Mucosa of descending colon (tissue), 3 donors: ENCODE results near the gene RPUSD3. TPM values are rescaled to one million over a fixed set of nuclear protein-coding genes. Genes with fewer than 3 reads are reported as not detected.
"Not testable (repeated sequence)": the region's sequence is repeated elsewhere in the genome, so short reads cannot be mapped to it uniquely, and the experiment has no call there.

ENCODE experiments used
- ATAC-seq: fragments of 200-7000 bp; cut with Tn5 transposase; one replicate; pipeline ENCODE4 v1.9.1; 2020; ENCODE audit warnings: mild to moderate bottlenecking, moderate library complexity
- DNase-seq, 3 donors: peaks; one replicate each; pipeline ENCODE4 v3.0.0-alpha.2; 2020
- H3K36me3 ChIP-seq: fragments of 200-600 bp; one replicate; pipeline ENCODE4 v1.8.0; 2021; ENCODE audit warnings: low read depth, mild to moderate bottlenecking
- H3K4me1 ChIP-seq: fragments of 200-600 bp; one replicate; pipeline ENCODE4 v1.8.0; 2021; ENCODE audit warnings: low read depth, mild to moderate bottlenecking
- H3K4me3 ChIP-seq: fragments of 200-600 bp; one replicate; pipeline ENCODE4 v1.8.0; 2021; ENCODE audit warnings: mild to moderate bottlenecking
- H3K9me3 ChIP-seq: fragments of 200-600 bp; one replicate; pipeline ENCODE4 v1.8.0; 2021; ENCODE audit warnings: mild to moderate bottlenecking
- intact Hi-C, 2 donors: fragments of 100-400 bp; cut with DNase I in 1 of 2; cut with micrococcal nuclease in 1 of 2; formaldehyde crosslinking; loops; one replicate each; pipeline versions ENCODE4 v1.11.0 to v1.11.1; 2022; cut with DNase I, micrococcal nuclease
- total RNA-seq, 3 donors: library from RNA; stranded (reverse); fragmentation: NEBNext Ultra II Directional in 2 of 3; extraction: Animal tissue kit (Norgen Biotek cat#: 25700) in 2 of 3; gene quantifications; one replicate each; pipeline versions ENCODE4 v1.2.1 to v1.2.4, GENCODE V29; 2021 to 2023
- TF ChIP-seq, protein P1 (sequence below): fragments of 200-600 bp; IDR thresholded peaks from one replicate; pipeline ENCODE4 v1.8.0; 2022; ENCODE audit warnings: antibody characterized with exemption, mild to moderate bottlenecking
- donor health status: DM: no; HTN: no; CAD: no; lungs with moderate emphysema.
- donor health status: DM: no; HTN: no; CAD: no.
- donor health status: DM: no; HTN: yes; CAD: no.

RPUSD3 gene
- total RNA-seq, 3 donors from 2014 or later = 26.1 to 35.6 (median 28.6) TPM

GRCh38 chr3:9870978-9871377, 27.2 kb upstream of the RPUSD3 start:
- Histone ChIP-seq H3K4me3 (no peak overlapping the region), H3K4me1 (no peaks in the 10 kb centered on the region), H3K36me3 (no peaks in the 10 kb centered on the region), H3K9me3 (no peaks in the 10 kb centered on the region)
- DNase-seq (no peak), ATAC-seq (no peak)
- intact Hi-C loops = no loop called here
- TF ChIP-seq, protein P1, sequence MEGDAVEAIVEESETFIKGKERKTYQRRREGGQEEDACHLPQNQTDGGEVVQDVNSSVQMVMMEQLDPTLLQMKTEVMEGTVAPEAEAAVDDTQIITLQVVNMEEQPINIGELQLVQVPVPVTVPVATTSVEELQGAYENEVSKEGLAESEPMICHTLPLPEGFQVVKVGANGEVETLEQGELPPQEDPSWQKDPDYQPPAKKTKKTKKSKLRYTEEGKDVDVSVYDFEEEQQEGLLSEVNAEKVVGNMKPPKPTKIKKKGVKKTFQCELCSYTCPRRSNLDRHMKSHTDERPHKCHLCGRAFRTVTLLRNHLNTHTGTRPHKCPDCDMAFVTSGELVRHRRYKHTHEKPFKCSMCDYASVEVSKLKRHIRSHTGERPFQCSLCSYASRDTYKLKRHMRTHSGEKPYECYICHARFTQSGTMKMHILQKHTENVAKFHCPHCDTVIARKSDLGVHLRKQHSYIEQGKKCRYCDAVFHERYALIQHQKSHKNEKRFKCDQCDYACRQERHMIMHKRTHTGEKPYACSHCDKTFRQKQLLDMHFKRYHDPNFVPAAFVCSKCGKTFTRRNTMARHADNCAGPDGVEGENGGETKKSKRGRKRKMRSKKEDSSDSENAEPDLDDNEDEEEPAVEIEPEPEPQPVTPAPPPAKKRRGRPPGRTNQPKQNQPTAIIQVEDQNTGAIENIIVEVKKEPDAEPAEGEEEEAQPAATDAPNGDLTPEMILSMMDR = no peak

- H3K4me3 ChIP-seq = no peak overlapping the region
Measured at GRCh38 chr3:9869955-9870354, 26.1 kb upstream of the RPUSD3 start.

DNA sequence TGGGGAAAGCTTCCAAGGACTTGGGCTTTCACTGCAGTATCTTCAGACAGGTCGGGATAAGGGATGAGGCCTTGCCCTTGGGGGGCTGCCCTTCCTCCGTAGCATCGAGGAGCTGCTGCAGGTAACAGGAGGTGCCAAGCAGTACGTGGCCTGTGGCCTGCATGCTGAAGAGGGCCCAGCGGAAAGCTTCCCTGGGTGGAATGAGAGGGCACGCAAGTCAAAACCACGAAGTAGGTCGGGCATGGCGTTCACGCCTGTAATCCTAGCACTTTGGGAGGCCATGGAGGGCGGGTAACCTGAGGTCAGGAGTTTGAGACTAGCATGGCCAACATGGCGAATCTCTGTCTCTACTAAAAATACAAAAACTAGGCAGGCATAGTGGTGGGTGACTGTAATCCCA, 23.3 kb upstream of the RPUSD3 start:
- intact Hi-C loops = no loop called here
- H3K36me3 ChIP-seq = no peaks in the 10 kb centered on the region
- DNase-seq = no peak
- no peaks in the 10 kb centered on the region for H3K9me3 ChIP-seq
- no peak overlapping the region for H3K4me3 ChIP-seq
- ATAC-seq = no peak
- TF ChIP-seq, protein P1 = no peak
- H3K4me1 ChIP-seq = peaks cover 12% of the 10 kb centered on the region

More at GRCh38 chr3:9869955-9870354, 26.1 kb upstream of the RPUSD3 start:
- H3K9me3 ChIP-seq = no peaks in the 10 kb centered on the region
- H3K36me3 ChIP-seq = no peaks in the 10 kb centered on the region
- TF ChIP-seq, protein P1 = no peak
- ATAC-seq (no peak), DNase-seq (no peak)
- intact Hi-C loops = no loop called here
- no peaks in the 10 kb centered on the region for H3K4me1 ChIP-seq

GRCh38 chr3:9866639-9867038, 22.8 kb upstream of the RPUSD3 start:
- intact Hi-C loops = no loop called here
- Histone ChIP-seq H3K4me1 (peaks cover 12% of the 10 kb centered on the region), H3K36me3 (no peaks in the 10 kb centered on the region), H3K4me3 (no peak overlapping the region), H3K9me3 (no peaks in the 10 kb centered on the region)
- TF ChIP-seq, protein P1 = no peak
- DNase-seq = no peak
- no peak for ATAC-seq

DNA sequence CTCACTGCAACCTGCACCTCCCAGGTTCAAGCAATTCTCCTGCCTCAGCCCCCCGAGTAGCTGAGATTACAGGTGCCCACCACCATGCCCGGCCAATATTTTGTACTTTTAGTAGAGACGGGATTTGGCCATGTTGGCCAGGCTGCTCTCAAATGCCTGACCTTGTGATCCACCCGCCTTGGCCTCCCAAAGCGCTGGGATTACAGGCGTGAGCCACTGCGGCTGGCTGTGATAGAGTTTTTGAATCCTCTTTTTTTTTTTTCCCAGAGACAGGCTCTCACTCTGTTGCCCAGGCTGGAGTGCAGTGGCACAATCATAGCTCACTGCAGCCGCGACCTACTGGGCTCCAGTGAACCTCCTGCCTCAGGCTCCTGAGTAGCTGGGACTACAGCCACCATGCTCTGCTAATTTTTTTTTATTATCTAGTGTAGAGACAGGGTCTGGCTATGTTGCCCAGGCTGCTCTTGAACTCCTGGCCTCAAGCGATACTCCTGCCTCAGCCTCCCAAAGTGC, 21.4 kb upstream of the RPUSD3 start:
- ATAC-seq, intact Hi-C loops, DNase-seq, H3K36me3 ChIP-seq, H3K9me3 ChIP-seq, H3K4me3 ChIP-seq: not testable (repeated sequence)
- H3K4me1 ChIP-seq = peaks cover 12% of the 10 kb centered on the region

DNA sequence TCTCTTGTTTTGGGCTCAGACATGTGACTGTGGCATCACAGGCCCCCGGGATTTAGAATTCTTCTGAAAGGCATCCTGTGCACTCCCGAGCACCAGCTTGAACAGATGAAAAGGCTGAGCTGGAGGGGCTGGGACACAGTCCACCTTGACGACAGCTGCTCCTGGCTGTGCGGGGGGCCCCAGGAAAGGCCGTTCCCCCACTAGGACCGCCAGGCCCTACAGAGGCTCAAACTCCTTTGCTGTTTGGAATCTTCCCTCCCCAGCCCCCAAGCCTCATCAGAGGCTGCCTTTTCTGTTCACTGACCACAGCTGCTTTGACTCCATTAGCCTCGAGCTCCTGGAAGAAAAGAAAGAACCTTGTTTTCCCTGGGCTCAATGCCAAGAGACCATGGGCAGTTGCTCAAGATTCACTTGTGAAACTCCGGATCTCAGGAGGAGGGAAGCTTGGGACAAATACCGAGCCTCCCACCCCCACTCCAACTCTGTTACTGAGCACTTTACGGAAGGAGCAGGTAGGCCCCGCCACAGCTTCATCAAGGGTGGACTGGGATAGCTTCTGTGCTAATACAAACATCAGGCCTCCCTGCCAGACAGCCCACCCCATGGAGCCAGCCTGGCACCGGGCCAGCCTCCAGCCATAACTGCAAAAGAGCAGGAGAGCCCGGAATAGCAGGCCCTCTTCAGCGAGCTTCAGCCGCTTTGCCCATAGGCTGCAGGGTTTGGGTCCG, 20.6 kb upstream of the RPUSD3 start:
- peak in 2 of 3 donors; percentile 25 to 42 for DNase-seq
- intact Hi-C loops = no loop called here
- TF ChIP-seq, protein P1 = no peak
- no peaks in the 10 kb centered on the region for H3K9me3 ChIP-seq
- ATAC-seq = no peak
- peaks cover 12% of the 10 kb centered on the region for H3K4me1 ChIP-seq
- H3K36me3 ChIP-seq = no peaks in the 10 kb centered on the region
- no peak overlapping the region for H3K4me3 ChIP-seq
